CD14-positive monocyte (primary cell): ENCODE results near the gene SCN5A. TPM values are rescaled to one million over a fixed set of nuclear protein-coding genes. Genes with fewer than 3 reads are reported as not detected.

Experiments
- DNase-seq, 3 donors: peaks; one replicate each; pipeline ENCODE4 v3.0.0-alpha.2; 2011 to 2022
- H2AFZ ChIP-seq: 2 replicates; pipeline ENCODE4 v1.6.0; 2012; ENCODE audit warnings: mild to moderate bottlenecking, low read depth, low read length, inconsistent platforms; ENCODE audit not compliant: insufficient read depth, poor library complexity, severe bottlenecking
- H3K27ac ChIP-seq, 2 donors: 1 replicate in 1 of 2; 2 replicates in 1 of 2; pipeline ENCODE4 v1.5.1; 2012 to 2013; ENCODE audit warnings: low read length in 2 of 2, control low read depth in 1 of 2, inconsistent platforms in 1 of 2, low read depth in 1 of 2, mild to moderate bottlenecking in 1 of 2
- H3K27me3 ChIP-seq, 2 donors: one replicate each; pipeline versions ENCODE4 v1.6.0 to v1.6.1; 2011 to 2013; ENCODE audit warnings: low read length in 2 of 2; ENCODE audit not compliant: control insufficient read depth in 2 of 2, insufficient read depth in 2 of 2
- H3K36me3 ChIP-seq, 2 donors: replicated peaks in 1 of 2; 1 replicate in 1 of 2; 2 replicates in 1 of 2; pipeline versions ENCODE4 v1.5.1 to v1.6.1; 2012 to 2013; ENCODE audit warnings: low read length in 2 of 2, control low read depth in 1 of 2, inconsistent platforms in 1 of 2, mild to moderate bottlenecking in 1 of 2; ENCODE audit not compliant: insufficient read depth in 2 of 2, control insufficient read depth in 1 of 2
- H3K4me1 ChIP-seq, 2 donors: 1 replicate in 1 of 2; 2 replicates in 1 of 2; pipeline versions ENCODE4 v1.5.1 to v1.6.1; 2012 to 2013; ENCODE audit warnings: low read length in 2 of 2, control low read depth in 1 of 2, inconsistent platforms in 1 of 2, mild to moderate bottlenecking in 1 of 2, moderate library complexity in 1 of 2; ENCODE audit not compliant: insufficient read depth in 2 of 2, control insufficient read depth in 1 of 2
- H3K4me2 ChIP-seq: replicated peaks from 2 replicates; pipeline ENCODE3; 2012; ENCODE audit warnings: low read length, moderate library complexity, mild to moderate bottlenecking; ENCODE audit not compliant: poor library complexity, severe bottlenecking; ENCODE audit errors: extremely low read depth
- H3K4me3 ChIP-seq, 3 experiments: fragments of 200-600 bp in 1 of 3; sonication (generic) in 1 of 3; replicated peaks in 1 of 3; 1 replicate in 2 of 3; 2 replicates in 1 of 3; pipeline ENCODE4 v1.5.1; 2011 to 2013; ENCODE audit warnings: low read length in 3 of 3, mild to moderate bottlenecking in 3 of 3, control low read depth in 2 of 3, low read depth in 2 of 3, inconsistent platforms in 1 of 3, moderate library complexity in 1 of 3
- H3K79me2 ChIP-seq: 2 replicates; pipeline ENCODE4 v1.6.0; 2012; ENCODE audit warnings: mild to moderate bottlenecking, control low read depth, inconsistent platforms, low read length, moderate library complexity; ENCODE audit not compliant: insufficient read depth
- H3K9ac ChIP-seq: 2 replicates; pipeline ENCODE4 v1.6.0; 2017; ENCODE audit warnings: low read length, mild to moderate bottlenecking; ENCODE audit not compliant: insufficient read depth, poor library complexity, severe bottlenecking
- H3K9me3 ChIP-seq, 2 donors: replicated peaks in 1 of 2; 1 replicate in 1 of 2; 2 replicates in 1 of 2; pipeline versions ENCODE4 v1.5.1 to v1.6.1; 2012 to 2013; ENCODE audit warnings: low read length in 2 of 2, control low read depth in 1 of 2; ENCODE audit not compliant: control insufficient read depth in 1 of 2, insufficient read depth in 1 of 2
- H4K20me1 ChIP-seq: 2 replicates; pipeline ENCODE4 v1.6.0; 2012; ENCODE audit warnings: mild to moderate bottlenecking, low read length, control low read depth, moderate library complexity; ENCODE audit not compliant: insufficient read depth
- H3K27ac Mint-ChIP-seq, 7 donors: one replicate each; pipeline ENCODE4 v1.8.0; 2020; ENCODE audit warnings: mild to moderate bottlenecking in 7 of 7, mixed read lengths in 7 of 7, moderate library complexity in 6 of 7, inconsistent platforms in 2 of 7
- H3K27me3 Mint-ChIP-seq, 3 donors: one replicate each; pipeline ENCODE4 v1.8.0; 2021 to 2022; ENCODE audit warnings: low read depth in 3 of 3, mild to moderate bottlenecking in 3 of 3, mixed read lengths in 3 of 3, moderate library complexity in 3 of 3, inconsistent platforms in 1 of 3
- H3K36me3 Mint-ChIP-seq, 2 donors: one replicate each; pipeline ENCODE4 v1.8.0; 2020; ENCODE audit warnings: mixed read lengths in 2 of 2, inconsistent platforms in 1 of 2, mild to moderate bottlenecking in 1 of 2
- H3K4me1 Mint-ChIP-seq: one replicate; pipeline ENCODE4 v1.8.0; 2020; ENCODE audit warnings: mild to moderate bottlenecking, mixed read lengths
- H3K4me3 Mint-ChIP-seq, 2 donors: one replicate each; pipeline ENCODE4 v1.8.0; 2020; ENCODE audit warnings: mild to moderate bottlenecking in 2 of 2, mixed read lengths in 2 of 2, moderate library complexity in 1 of 2
- H3K9me3 Mint-ChIP-seq, 7 donors: one replicate each; pipeline ENCODE4 v1.8.0; 2020 to 2022; ENCODE audit warnings: mixed read lengths in 7 of 7, mild to moderate bottlenecking in 6 of 7, moderate library complexity in 6 of 7, inconsistent platforms in 2 of 7
- WGBS: methylation state at CpG from one replicate; pipeline ENCODE4 v1.1.5; 2013; ENCODE audit warnings: missing lambda C conversion rate; ENCODE audit not compliant: insufficient coverage; 5-methylcytosine and 5-hydroxymethylcytosine counted together
- intact Hi-C, 2 donors: fragments of 100-400 bp; cut with micrococcal nuclease; formaldehyde crosslinking; loops; one replicate each; pipeline versions ENCODE4 v1.15.0 to v1.15.1; 2023
- polyA plus RNA-seq, 3 donors: library from polyadenylated mRNA; depleted of rRNA in 1 of 3; unstranded in 2 of 3; stranded (reverse) in 1 of 3; fragments of 300-500 nt in 2 of 3; fragments of >200 nt in 1 of 3; fragmentation: Illumina TruSeq in 2 of 3; gene quantifications; 1 replicate in 2 of 3; 2 replicates in 1 of 3; pipeline ENCODE4 v1.2.3, GENCODE V29; 2012 to 2021
- TF ChIP-seq, protein P1 (sequence below): fragments of 200-600 bp; IDR thresholded peaks from one replicate; pipeline ENCODE4 v1.8.0; 2022; ENCODE audit warnings: antibody characterized with exemption, mild to moderate bottlenecking

SCN5A gene
- polyA plus RNA-seq, 3 donors = not detected

DNA sequence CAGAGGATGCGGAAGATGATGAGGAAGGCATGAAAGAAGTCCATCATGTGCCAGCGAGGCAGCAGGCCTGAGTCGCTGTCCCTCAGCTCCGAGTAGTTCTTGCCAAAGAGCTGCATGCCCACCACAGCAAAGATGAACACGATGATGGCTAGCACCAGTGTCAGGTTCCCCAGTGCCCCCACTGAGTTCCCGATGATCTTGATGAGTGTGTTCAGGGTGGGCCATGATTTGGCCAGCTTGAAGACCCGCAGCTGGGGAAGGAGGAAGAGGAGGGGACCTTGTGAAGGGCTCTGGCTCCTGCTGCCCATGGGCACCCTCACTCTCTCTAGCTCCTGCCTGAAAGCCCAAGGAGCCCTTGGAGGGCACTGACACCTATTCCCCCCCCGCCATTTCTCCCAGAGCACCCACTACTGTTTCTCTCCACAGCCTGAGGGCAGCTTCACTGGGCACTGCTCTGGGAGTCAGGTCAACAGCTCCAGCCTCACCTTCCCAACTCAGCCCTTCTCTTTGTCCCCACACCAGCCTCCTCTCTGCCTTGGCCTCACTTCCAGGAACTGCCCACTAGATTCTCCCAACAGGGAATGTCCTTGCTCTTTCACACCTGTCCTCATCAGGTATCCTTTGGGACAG is 63.6 kb downstream of the SCN5A start:
- Histone ChIP-seq H3K79me2 (no peaks in the 10 kb centered on the region), H4K20me1 (no peaks in the 10 kb centered on the region), H3K4me2 (no peak overlapping the region), H3K36me3 (no peaks in the 10 kb centered on the region), H3K27ac (no peak overlapping the region), H3K9me3 (no peaks in the 10 kb centered on the region), H3K9ac (no peak overlapping the region), H3K27me3 (no peaks in the 10 kb centered on the region), H3K4me3 (no peak overlapping the region), H3K4me1 (no peaks in the 10 kb centered on the region), H2AFZ (no peak overlapping the region)
- Mint-ChIP-seq H3K36me3 (no peaks in the 10 kb centered on the region), H3K4me1 (peaks cover 5% of the 10 kb centered on the region), H3K27me3 (peaks cover 1 to 2% (median 2%) of the 10 kb centered on the region in 3 donors), H3K27ac (no peak overlapping the region), H3K9me3 (no peaks in the 10 kb centered on the region), H3K4me3 (no peak overlapping the region)
- WGBS = 92% methylated on average over 6 of the region's 8 CpGs
- DNase-seq = no peak
- TF ChIP-seq, protein P1, sequence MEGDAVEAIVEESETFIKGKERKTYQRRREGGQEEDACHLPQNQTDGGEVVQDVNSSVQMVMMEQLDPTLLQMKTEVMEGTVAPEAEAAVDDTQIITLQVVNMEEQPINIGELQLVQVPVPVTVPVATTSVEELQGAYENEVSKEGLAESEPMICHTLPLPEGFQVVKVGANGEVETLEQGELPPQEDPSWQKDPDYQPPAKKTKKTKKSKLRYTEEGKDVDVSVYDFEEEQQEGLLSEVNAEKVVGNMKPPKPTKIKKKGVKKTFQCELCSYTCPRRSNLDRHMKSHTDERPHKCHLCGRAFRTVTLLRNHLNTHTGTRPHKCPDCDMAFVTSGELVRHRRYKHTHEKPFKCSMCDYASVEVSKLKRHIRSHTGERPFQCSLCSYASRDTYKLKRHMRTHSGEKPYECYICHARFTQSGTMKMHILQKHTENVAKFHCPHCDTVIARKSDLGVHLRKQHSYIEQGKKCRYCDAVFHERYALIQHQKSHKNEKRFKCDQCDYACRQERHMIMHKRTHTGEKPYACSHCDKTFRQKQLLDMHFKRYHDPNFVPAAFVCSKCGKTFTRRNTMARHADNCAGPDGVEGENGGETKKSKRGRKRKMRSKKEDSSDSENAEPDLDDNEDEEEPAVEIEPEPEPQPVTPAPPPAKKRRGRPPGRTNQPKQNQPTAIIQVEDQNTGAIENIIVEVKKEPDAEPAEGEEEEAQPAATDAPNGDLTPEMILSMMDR = no peak
- intact Hi-C loops = no loop called here

DNA sequence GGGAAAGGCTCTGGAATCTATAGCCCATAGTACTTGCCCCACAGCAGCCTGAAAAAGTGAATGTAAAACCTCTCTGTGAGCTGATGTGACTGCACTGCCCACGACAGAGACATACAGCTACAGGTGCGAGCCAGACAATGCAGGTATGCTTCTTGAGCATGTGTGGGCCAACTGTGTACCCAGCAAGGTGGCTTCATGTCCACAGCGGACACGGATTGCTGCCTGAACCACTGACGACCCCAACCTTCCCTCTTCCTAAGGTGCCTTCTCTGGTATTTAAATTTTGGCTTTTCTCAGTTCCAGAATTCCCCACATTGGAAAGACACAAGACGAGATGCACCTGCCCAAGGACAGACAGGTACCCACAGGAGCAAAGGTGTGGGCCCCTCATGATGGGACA is 65.8 kb downstream of the SCN5A start:
- Histone ChIP-seq H3K4me1 (no peaks in the 10 kb centered on the region), H3K27me3 (no peaks in the 10 kb centered on the region), H3K36me3 (no peaks in the 10 kb centered on the region), H3K9me3 (no peaks in the 10 kb centered on the region), H3K27ac (no peak overlapping the region), H3K79me2 (no peaks in the 10 kb centered on the region), H2AFZ (no peak overlapping the region), H3K4me2 (no peak overlapping the region), H3K4me3 (no peak overlapping the region), H3K9ac (no peak overlapping the region), H4K20me1 (no peaks in the 10 kb centered on the region)
- H3K27me3 Mint-ChIP-seq = peaks cover 0 to 2% (median 2%) of the 10 kb centered on the region in 3 donors
- intact Hi-C loops = no loop called here
- H3K9me3 Mint-ChIP-seq = no peaks in the 10 kb centered on the region
- TF ChIP-seq, protein P1 = no peak
- peaks cover 9% of the 10 kb centered on the region for H3K4me1 Mint-ChIP-seq
- DNase-seq = no peak
- H3K36me3 Mint-ChIP-seq = no peaks in the 10 kb centered on the region
- no peak overlapping the region for H3K4me3 Mint-ChIP-seq
- no peak overlapping the region for H3K27ac Mint-ChIP-seq
- 98% methylated on average over 5 of the region's 6 CpGs for WGBS
